Ectodermal cell (in vitro differentiated cells): ENCODE data around the gene FTO.

Experiments
- H3K27ac ChIP-seq: 2 replicates; pipeline ENCODE4 v1.7.0; 2013; ENCODE audit warnings: mild to moderate bottlenecking, low read depth, low read length; ENCODE audit not compliant: insufficient read depth, poor library complexity, severe bottlenecking
- H3K27me3 ChIP-seq: 2 replicates; pipeline ENCODE4 v1.7.0; 2013; ENCODE audit warnings: mild to moderate bottlenecking, low read length; ENCODE audit not compliant: insufficient read depth, control insufficient read depth, poor library complexity, severe bottlenecking
- H3K36me3 ChIP-seq: one replicate; pipeline ENCODE4 v1.7.0; 2013; ENCODE audit warnings: low read length; ENCODE audit not compliant: control insufficient read depth, insufficient read depth
- H3K4me1 ChIP-seq: one replicate; pipeline ENCODE4 v1.7.0; 2013; ENCODE audit warnings: low read length; ENCODE audit not compliant: control insufficient read depth, insufficient read depth
- H3K4me3 ChIP-seq: 2 replicates; pipeline ENCODE4 v1.7.0; 2013; ENCODE audit warnings: low read depth, low read length, control low read depth; ENCODE audit not compliant: insufficient read depth
- H3K9me3 ChIP-seq: 2 replicates; pipeline ENCODE4 v1.7.0; 2013; ENCODE audit warnings: mild to moderate bottlenecking, low read length, moderate library complexity; ENCODE audit not compliant: control insufficient read depth
- WGBS, 2 experiments: methylation state at CpG; one replicate each; pipeline ENCODE4 v1.1.7; 2013; ENCODE audit warnings: missing lambda C conversion rate in 2 of 2; 5-methylcytosine and 5-hydroxymethylcytosine counted together

Gene FTO

GRCh38 chr16:54053891-54054820, 350.2 kb downstream of the FTO start:
- WGBS, 2 experiments = 71 to 73% methylated on average over 13 to 16 of the region's 16 CpGs
- Histone ChIP-seq H3K27ac (no peak overlapping the region), H3K27me3 (peaks cover 3% of the 10 kb centered on the region), H3K9me3 (no peaks in the 10 kb centered on the region), H3K4me3 (no peak overlapping the region), H3K4me1 (peaks cover 32% of the 10 kb centered on the region), H3K36me3 (no peaks in the 10 kb centered on the region)

GRCh38 chr16:54055191-54055590, 351.2 kb downstream of the FTO start:
- Histone ChIP-seq H3K36me3 (no peaks in the 10 kb centered on the region), H3K27me3 (peaks cover 3% of the 10 kb centered on the region), H3K4me1 (peaks cover 22% of the 10 kb centered on the region), H3K27ac (no peak overlapping the region), H3K9me3 (no peaks in the 10 kb centered on the region), H3K4me3 (no peak overlapping the region)
- WGBS, 2 experiments = 98% methylated on average over 4 of the region's 4 CpGs

DNA sequence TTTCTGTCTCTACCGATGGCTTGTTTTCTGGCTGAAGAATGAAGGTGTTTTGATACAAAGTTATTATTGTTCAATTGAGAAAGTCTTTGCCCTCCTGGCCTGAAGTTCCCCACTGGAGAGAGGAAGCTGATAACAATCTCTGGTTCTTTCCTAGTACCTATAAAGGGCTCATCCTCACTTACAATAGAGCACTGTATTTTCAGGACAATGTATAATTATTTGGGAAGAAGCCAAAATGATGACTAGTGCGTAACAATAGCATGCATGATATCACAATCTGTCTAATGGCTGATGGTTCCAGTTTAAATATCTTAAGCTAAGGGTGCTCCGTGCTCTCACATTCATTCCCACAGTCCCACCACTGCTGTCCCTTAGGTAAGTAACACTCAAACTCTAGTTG, 351.9 kb downstream of the FTO start:
- WGBS, 2 experiments = 94 to 99% methylated on average over 3 of the region's 3 CpGs
- peaks cover 16% of the 10 kb centered on the region for H3K4me1 ChIP-seq
- H3K27ac ChIP-seq = no peak overlapping the region

GRCh38 chr16:54056921-54057320, 353.0 kb downstream of the FTO start:
- 91 to 93% methylated on average over 3 of the region's 3 CpGs for WGBS, 2 experiments
- peaks cover 11% of the 10 kb centered on the region for H3K4me1 ChIP-seq

More for the DNA sequence above, 351.9 kb downstream of the FTO start:
- Histone ChIP-seq H3K27me3 (peaks cover 3% of the 10 kb centered on the region), H3K9me3 (no peaks in the 10 kb centered on the region), H3K36me3 (no peaks in the 10 kb centered on the region), H3K4me3 (no peak overlapping the region)

GRCh38 chr16:54059319-54059718, 355.4 kb downstream of the FTO start:
- peaks cover 7% of the 10 kb centered on the region for H3K4me1 ChIP-seq

More at GRCh38 chr16:54056921-54057320, 353.0 kb downstream of the FTO start:
- Histone ChIP-seq H3K27me3 (peaks cover 3% of the 10 kb centered on the region), H3K27ac (no peak overlapping the region), H3K9me3 (no peaks in the 10 kb centered on the region), H3K36me3 (no peaks in the 10 kb centered on the region), H3K4me3 (no peak overlapping the region)

DNA sequence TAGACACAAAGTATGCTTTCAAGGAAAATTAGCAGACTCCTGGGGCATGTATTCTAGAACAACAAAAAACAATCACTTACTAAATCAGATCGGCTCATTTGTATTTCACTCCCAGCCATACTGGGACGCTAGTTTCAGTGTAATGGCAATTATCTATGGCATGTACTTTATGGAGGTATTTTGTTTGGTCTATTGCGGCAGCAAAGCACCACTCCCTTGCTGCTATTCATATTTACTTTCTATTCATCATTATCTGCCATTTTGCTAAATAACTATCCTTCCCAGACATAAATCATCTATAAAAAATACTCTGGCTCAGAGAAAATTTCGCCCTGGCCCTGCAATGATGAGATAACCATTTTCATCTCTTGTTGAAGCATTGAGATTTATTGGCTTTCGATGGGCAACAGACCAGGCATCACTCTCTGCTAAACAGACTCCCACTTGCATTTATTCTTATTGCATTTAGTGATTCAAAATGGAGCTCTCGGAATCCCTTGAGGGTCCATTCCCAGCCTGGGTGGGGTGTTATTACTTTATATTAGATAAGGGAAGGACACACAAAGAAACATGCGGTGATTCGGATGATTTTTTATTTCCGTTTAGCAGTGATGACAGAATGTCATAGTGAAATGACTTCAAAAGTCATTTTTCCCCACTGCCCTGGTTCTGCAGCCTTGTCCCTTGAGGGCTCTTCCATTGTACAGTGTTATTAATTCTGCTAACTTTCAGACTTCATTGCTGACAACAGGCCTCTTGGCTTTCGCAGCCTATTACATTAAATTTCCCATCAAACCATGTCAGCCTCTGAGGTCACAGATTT, 356.9 kb downstream of the FTO start:
- no peaks in the 10 kb centered on the region for H3K27me3 ChIP-seq
- no peak overlapping the region for H3K27ac ChIP-seq
- WGBS, 2 experiments = 94% methylated on average over 9 to 10 of the region's 10 CpGs
- no peaks in the 10 kb centered on the region for H3K9me3 ChIP-seq
- H3K36me3 ChIP-seq = no peaks in the 10 kb centered on the region
- no peak overlapping the region for H3K4me3 ChIP-seq
- peaks cover 4% of the 10 kb centered on the region for H3K4me1 ChIP-seq

More at GRCh38 chr16:54059319-54059718, 355.4 kb downstream of the FTO start:
- H3K4me3 ChIP-seq = no peak overlapping the region
- no peaks in the 10 kb centered on the region for H3K9me3 ChIP-seq
- H3K27me3 ChIP-seq = no peaks in the 10 kb centered on the region
- H3K36me3 ChIP-seq = no peaks in the 10 kb centered on the region
- 91 to 97% methylated on average over 6 of the region's 6 CpGs for WGBS, 2 experiments
- H3K27ac ChIP-seq = no peak overlapping the region

DNA sequence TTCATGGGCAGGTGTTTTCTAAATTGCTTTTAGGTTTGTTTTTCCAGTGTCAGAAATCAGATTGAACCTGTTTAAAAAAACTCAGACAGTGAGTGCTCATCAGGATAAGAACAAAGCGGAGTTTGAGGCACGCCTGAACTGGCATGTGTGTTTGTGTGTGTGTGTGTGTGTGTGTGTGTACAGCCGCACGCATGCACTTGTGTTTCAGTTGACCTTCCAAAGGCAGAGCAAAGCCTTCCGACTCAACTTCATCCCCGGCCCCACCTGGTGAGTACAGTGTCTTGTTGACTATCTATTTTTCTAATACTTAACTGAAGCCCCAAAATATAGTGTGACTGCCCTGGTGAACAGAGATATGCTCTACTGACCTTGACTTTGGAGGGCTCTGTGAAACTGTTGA, 357.5 kb downstream of the FTO start:
- Histone ChIP-seq H3K36me3 (no peaks in the 10 kb centered on the region), H3K4me3 (no peak overlapping the region), H3K4me1 (peaks cover 4% of the 10 kb centered on the region), H3K27me3 (no peaks in the 10 kb centered on the region), H3K9me3 (no peaks in the 10 kb centered on the region), H3K27ac (no peak overlapping the region)
- WGBS, 2 experiments = 91 to 94% methylated on average over 6 of the region's 6 CpGs

DNA sequence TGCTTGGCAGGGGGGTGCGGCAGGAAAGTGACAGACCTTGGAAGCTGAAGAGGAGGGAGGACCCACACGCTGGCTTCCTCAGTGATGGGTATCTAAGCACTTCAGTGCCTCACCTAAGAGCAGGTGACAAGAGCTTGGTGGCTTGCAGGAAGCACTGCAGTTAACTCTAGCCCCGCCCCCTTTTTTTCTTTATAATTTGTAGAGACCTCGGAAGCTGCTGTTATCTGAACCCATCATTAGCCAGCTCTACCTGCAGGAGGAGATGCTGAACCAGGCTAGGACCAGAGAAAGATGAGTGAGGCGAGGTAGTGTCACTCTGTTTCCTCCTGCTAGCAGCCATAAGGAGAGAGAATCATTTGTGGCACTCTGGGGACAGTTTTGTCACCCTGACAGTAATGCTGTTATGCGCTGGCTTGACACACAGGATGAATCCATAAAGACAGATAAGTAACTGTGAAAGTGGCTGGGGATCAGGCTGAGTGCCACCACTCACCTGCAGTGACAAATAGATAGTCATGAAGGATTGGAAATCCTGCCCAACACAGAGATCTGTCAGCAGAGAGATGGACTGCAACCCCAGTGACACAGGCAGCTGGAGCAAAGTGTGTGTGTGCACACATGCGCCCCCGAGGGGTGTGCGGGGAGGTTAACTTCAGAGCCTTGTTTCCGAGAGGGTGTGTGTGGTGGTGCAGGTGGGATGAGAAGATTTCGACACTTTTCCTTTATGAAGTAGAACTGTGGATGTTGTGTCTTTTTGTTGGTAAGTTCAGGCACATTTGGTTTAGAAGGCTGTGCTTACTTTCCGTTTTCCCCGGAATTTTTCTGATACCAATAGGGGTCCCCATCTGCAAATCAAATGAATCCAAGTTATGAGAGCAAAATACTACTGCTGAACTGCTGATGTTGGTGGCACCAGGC, 358.7 kb downstream of the FTO start:
- H3K4me1 ChIP-seq = peaks cover 4% of the 10 kb centered on the region
- no peak overlapping the region for H3K4me3 ChIP-seq
- no peaks in the 10 kb centered on the region for H3K9me3 ChIP-seq
- no peaks in the 10 kb centered on the region for H3K27me3 ChIP-seq
- 77 to 80% methylated on average over 13 of the region's 13 CpGs for WGBS, 2 experiments
- no peak overlapping the region for H3K27ac ChIP-seq
- no peaks in the 10 kb centered on the region for H3K36me3 ChIP-seq

GRCh38 chr16:54063279-54063773, 359.4 kb downstream of the FTO start:
- peaks cover 4% of the 10 kb centered on the region for H3K4me1 ChIP-seq
- 92 to 95% methylated on average over 10 of the region's 10 CpGs for WGBS, 2 experiments
- no peaks in the 10 kb centered on the region for H3K36me3 ChIP-seq
- H3K27me3 ChIP-seq = no peaks in the 10 kb centered on the region
- no peak overlapping the region for H3K27ac ChIP-seq
- no peaks in the 10 kb centered on the region for H3K9me3 ChIP-seq
- no peak overlapping the region for H3K4me3 ChIP-seq
